Measurements from ENCODE around the gene PPIE. TPM values are rescaled to one million over a fixed set of nuclear protein-coding genes. Genes with fewer than 3 reads are reported as not detected.

Gene PPIE
- total RNA-seq, 1 experiment from 2014 or later, result 73.8 TPM

DNA sequence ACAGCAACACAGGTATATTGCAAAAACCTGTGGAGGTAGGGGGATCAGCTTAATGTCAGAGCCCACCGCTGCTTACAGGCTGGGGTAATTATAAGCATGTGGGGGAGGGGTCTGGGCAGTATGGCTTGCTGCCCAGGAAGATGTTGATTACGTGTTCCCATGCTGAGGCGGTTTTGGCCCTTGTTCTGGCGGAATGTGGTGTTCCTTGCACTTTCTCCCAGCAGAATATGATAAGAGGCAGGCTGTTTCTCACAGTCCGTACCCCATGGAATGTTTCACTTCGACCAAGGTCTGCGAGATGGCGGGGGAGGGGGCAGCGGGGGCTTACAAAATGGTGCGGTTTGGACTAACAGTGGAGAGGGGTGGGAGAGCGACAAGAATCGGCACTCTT is 37.6 kb upstream of the PPIE start:
- no peak overlapping the region for H3K4me3 ChIP-seq (replicated peaks in 1 of 2; ENCODE audit: low read depth in 1 of 2, low read length in 2 of 2)
- H3K9me2 ChIP-seq (ENCODE audit: insufficient read depth), result no peaks in the 10 kb centered on the region
- POLR2A ChIA-PET, result interaction anchor here (1.2 kb wide), 1 partner anchor 95 kb away, joined by 3 read pairs; no protein-coding TSS in a partner anchor
- H3K9me3 ChIP-seq (ENCODE audit: control insufficient read depth in 1 of 2, insufficient read depth in 1 of 2, low read depth in 1 of 2, low read length in 2 of 2), result no peaks in the 10 kb centered on the region
- no peaks in the 10 kb centered on the region for H3K36me3 ChIP-seq (ENCODE audit: control insufficient read depth in 1 of 2, insufficient read depth in 2 of 2, low read length in 2 of 2)
- RAD21 ChIA-PET (ENCODE audit: low non-redundant PET in 1 of 2, low total read pairs in 2 of 2, uncharacterized antibody in 2 of 2, unreplicated experiment in 2 of 2), result no interaction called here
- CTCF ChIA-PET, result interaction anchor here (1.0 to 1.3 kb wide), 2 partner anchors 34 to 95 kb away, joined by 3 to 8 read pairs; no protein-coding TSS in a partner anchor
- H3K4me1 ChIP-seq (ENCODE audit: control insufficient read depth in 1 of 2, insufficient read depth in 2 of 2, low read length in 2 of 2), result peaks cover 0 to 9% of the 10 kb centered on the region in 2 experiments; a peak in 2 of 4 replicates
- no peak for DNase-seq (ENCODE audit: low read depth, low spot score)
- no peak overlapping the region for H2AFZ ChIP-seq (ENCODE audit: low read depth, low read length, poor library complexity, severe bottlenecking)
- no peak overlapping the region for H3K27ac ChIP-seq (ENCODE audit: low read depth, low read length)
- intact Hi-C loops (cut with micrococcal nuclease), result loop anchor here (5.0 kb wide), 1 partner anchor 271 kb away; no protein-coding TSS in a partner anchor
- no peak for ATAC-seq
- TF ChIP-seq, protein P1, sequence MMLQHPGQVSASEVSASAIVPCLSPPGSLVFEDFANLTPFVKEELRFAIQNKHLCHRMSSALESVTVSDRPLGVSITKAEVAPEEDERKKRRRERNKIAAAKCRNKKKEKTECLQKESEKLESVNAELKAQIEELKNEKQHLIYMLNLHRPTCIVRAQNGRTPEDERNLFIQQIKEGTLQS (IDR thresholded peaks at IDR 0.05), result no peak
- no peak for TF ChIP-seq EZH2 (IDR thresholded peaks at IDR 0.05)
- no peak for TF ChIP-seq JUND (IDR thresholded peaks at IDR 0.05)
- peaks cover 12% of the 10 kb centered on the region; the same call in 1 of the 2 replicates for H3K27me3 ChIP-seq (ENCODE audit: insufficient read depth, low read length)
- H3K79me2 ChIP-seq (ENCODE audit: insufficient read depth, low read length), result no peaks in the 10 kb centered on the region
- no TSS peak for BruUV-seq (replicated peaks)
- H3K4me2 ChIP-seq (ENCODE audit: low read length), result no peak overlapping the region
- no peaks in the 10 kb centered on the region for H4K20me1 ChIP-seq (ENCODE audit: insufficient read depth)
- no peak overlapping the region for H3K9ac ChIP-seq (ENCODE audit: low read length)

DNA sequence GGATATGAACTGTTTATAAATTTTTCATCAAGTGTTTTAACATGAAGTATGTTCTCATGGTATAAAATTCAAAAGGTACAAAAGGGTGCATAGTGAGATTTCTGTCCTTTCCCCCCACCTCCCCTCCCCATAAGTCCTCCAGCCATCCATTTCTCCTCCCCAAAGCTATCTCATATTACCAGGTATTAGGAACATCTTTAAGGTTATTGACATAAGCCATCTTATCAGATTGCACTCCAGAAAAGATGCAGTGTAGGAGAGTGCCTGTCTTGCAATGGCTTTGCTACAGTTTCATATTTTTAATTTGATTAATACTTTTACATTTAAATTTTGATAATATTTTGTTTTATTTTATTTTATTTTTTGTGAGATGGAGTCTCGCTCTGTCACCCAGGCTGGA is 33.9 kb upstream of the PPIE start:
- ATAC-seq, result no peak
- Histone ChIP-seq H3K9me3 (ENCODE audit: control insufficient read depth in 1 of 2, insufficient read depth in 1 of 2, low read depth in 1 of 2, low read length in 2 of 2) (no peaks in the 10 kb centered on the region), H3K4me1 (ENCODE audit: control insufficient read depth in 1 of 2, insufficient read depth in 2 of 2, low read length in 2 of 2) (peaks cover 0 to 9% of the 10 kb centered on the region in 2 experiments; a peak in 2 of 4 replicates), H3K4me3 (replicated peaks in 1 of 2; ENCODE audit: low read depth in 1 of 2, low read length in 2 of 2) (no peak overlapping the region), H3K4me2 (ENCODE audit: low read length) (no peak overlapping the region), H3K27me3 (ENCODE audit: insufficient read depth, low read length) (no peaks in the 10 kb centered on the region), H3K36me3 (ENCODE audit: control insufficient read depth in 1 of 2, insufficient read depth in 2 of 2, low read length in 2 of 2) (no peaks in the 10 kb centered on the region), H3K27ac (ENCODE audit: low read depth, low read length) (no peak overlapping the region), H4K20me1 (ENCODE audit: insufficient read depth) (no peaks in the 10 kb centered on the region), H2AFZ (ENCODE audit: low read depth, low read length, poor library complexity, severe bottlenecking) (no peak overlapping the region), H3K9me2 (ENCODE audit: insufficient read depth) (no peaks in the 10 kb centered on the region), H3K9ac (ENCODE audit: low read length) (no peak overlapping the region), H3K79me2 (ENCODE audit: insufficient read depth, low read length) (no peaks in the 10 kb centered on the region)
- no peak for TF ChIP-seq JUND (IDR thresholded peaks at IDR 0.05)
- TF ChIP-seq CBX3 (IDR thresholded peaks at IDR 0.05; ENCODE audit: low read depth), result no peak
- TF ChIP-seq TCF7L2 (IDR thresholded peaks at IDR 0.05; ENCODE audit: borderline replicate concordance, extremely low read depth, insufficient read depth, insufficient read length), result no peak
- TF ChIP-seq EGR1 (IDR thresholded peaks at IDR 0.05; ENCODE audit: low read depth), result no peak
- no peak for TF ChIP-seq EZH2phosphoT487 (IDR thresholded peaks at IDR 0.05; ENCODE audit: borderline replicate concordance)
- TF ChIP-seq, protein P2, sequence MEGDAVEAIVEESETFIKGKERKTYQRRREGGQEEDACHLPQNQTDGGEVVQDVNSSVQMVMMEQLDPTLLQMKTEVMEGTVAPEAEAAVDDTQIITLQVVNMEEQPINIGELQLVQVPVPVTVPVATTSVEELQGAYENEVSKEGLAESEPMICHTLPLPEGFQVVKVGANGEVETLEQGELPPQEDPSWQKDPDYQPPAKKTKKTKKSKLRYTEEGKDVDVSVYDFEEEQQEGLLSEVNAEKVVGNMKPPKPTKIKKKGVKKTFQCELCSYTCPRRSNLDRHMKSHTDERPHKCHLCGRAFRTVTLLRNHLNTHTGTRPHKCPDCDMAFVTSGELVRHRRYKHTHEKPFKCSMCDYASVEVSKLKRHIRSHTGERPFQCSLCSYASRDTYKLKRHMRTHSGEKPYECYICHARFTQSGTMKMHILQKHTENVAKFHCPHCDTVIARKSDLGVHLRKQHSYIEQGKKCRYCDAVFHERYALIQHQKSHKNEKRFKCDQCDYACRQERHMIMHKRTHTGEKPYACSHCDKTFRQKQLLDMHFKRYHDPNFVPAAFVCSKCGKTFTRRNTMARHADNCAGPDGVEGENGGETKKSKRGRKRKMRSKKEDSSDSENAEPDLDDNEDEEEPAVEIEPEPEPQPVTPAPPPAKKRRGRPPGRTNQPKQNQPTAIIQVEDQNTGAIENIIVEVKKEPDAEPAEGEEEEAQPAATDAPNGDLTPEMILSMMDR (IDR thresholded peaks at IDR 0.05 in 2 of 3, conservative IDR thresholded peaks at IDR 0.05 in 1 of 3; ENCODE audit: borderline replicate concordance in 1 of 3, insufficient read depth in 1 of 3, low read depth in 2 of 3, low read length in 2 of 3), result no peak
- no peak for TF ChIP-seq ZNF274 (IDR thresholded peaks at IDR 0.05; ENCODE audit: low read depth, low read length)
- TF ChIP-seq, protein P3, sequence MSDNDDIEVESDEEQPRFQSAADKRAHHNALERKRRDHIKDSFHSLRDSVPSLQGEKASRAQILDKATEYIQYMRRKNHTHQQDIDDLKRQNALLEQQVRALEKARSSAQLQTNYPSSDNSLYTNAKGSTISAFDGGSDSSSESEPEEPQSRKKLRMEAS (IDR thresholded peaks at IDR 0.05), result no peak
- no peak for TF ChIP-seq ELF1 (IDR thresholded peaks at IDR 0.05; ENCODE audit: borderline replicate concordance, low read depth)
- no peak for TF ChIP-seq CEBPB (IDR thresholded peaks at IDR 0.05; ENCODE audit: low read depth)
- no peak for TF ChIP-seq FOSL1 (IDR thresholded peaks at IDR 0.05; ENCODE audit: low read depth)
- no peak for TF ChIP-seq SRF (IDR thresholded peaks at IDR 0.05; ENCODE audit: low read depth)
- TF ChIP-seq ZFX (IDR thresholded peaks at IDR 0.05), result no peak
- POLR2A ChIA-PET, result no interaction called here
- BruUV-seq (replicated peaks), result no TSS peak
- intact Hi-C loops (cut with micrococcal nuclease), result loop anchor here (5.0 kb wide), 1 partner anchor 268 kb away; no protein-coding TSS in a partner anchor
- RAD21 ChIA-PET (ENCODE audit: low non-redundant PET in 1 of 2, low total read pairs in 2 of 2, uncharacterized antibody in 2 of 2, unreplicated experiment in 2 of 2), result no interaction called here
- no peak for DNase-seq (ENCODE audit: low read depth, low spot score)
- CTCF ChIA-PET, result interaction anchor here (1.1 kb wide), 1 partner anchor 95 kb away, joined by 3 read pairs; no protein-coding TSS in a partner anchor

Data from HCT116 (cell line).